A549 (cell line): ENCODE measurements around the gene IDH3B.

Source experiments
- CEBPB ChIP-seq, 2 experiments: fragments of >200 bp in 1 of 2; sonication (Bioruptor Twin) in 1 of 2; formaldehyde crosslinking in 1 of 2; IDR thresholded peaks; 2 replicates each; pipeline ENCODE4 v1.6.1; 2012 to 2016
- CTCF ChIP-seq: fragments of >200 bp; sonication (Bioruptor Twin); formaldehyde crosslinking; IDR thresholded peaks from 3 replicates; pipeline ENCODE4 v1.5.1; 2016
- JUN ChIP-seq, 2 experiments: fragments of >200 bp; sonication (Bioruptor Twin); formaldehyde crosslinking; IDR thresholded peaks; 2 replicates in 1 of 2; 3 replicates in 1 of 2; pipeline ENCODE4 v1.6.1; 2016 to 2017
- JUNB ChIP-seq: fragments of >200 bp; sonication (Bioruptor Twin); formaldehyde crosslinking; IDR thresholded peaks from 2 replicates; pipeline ENCODE4 v1.6.1; 2016
- NPAS2 ChIP-seq: fragments of 250-450 bp; sonication (Bioruptor Pico); IDR thresholded peaks from 2 replicates; pipeline ENCODE4 v1.8.0; 2022; ENCODE audit warnings: mild to moderate bottlenecking, moderate library complexity, borderline replicate concordance
- POLR2A ChIP-seq: IDR thresholded peaks from 2 replicates; pipeline ENCODE4 v1.6.1; 2012; ENCODE audit warnings: mild to moderate bottlenecking, low read length
- SMC3 ChIP-seq: fragments of >200 bp; sonication (Bioruptor Twin); formaldehyde crosslinking; IDR thresholded peaks from 3 replicates; pipeline ENCODE4 v1.6.1; 2018; ENCODE audit warnings: inconsistent platforms

- TF ChIP-seq NPAS2 (CRISPR knock-in tag) (no peak), SMC3 (no peak), JUNB (no peak), CTCF (no peak), JUN (IDR thresholded peaks at IDR 0.05) (no peak), CEBPB (IDR thresholded peaks at IDR 0.05) (no peak), POLR2A (no peak)
These were observed 30.0 kb upstream of the IDH3B start for GRCh38 chr20:2694008-2694471.
